H9 (cell line): ENCODE measurements around the gene MYLK. TPM values are rescaled to one million over a fixed set of nuclear protein-coding genes. Genes with fewer than 3 reads are reported as not detected.

Experiments used
- DNase-seq: peaks from one replicate; pipeline ENCODE4 v3.0.0-alpha.2; 2017
- H2AFZ ChIP-seq: one replicate; pipeline ENCODE4 v1.6.1; 2013; ENCODE audit warnings: mild to moderate bottlenecking, low read length, control low read depth, moderate library complexity
- H2AK5ac ChIP-seq: 2 replicates; pipeline ENCODE4 v1.6.1; 2013; ENCODE audit warnings: low read length, control low read depth, mixed read lengths; ENCODE audit not compliant: insufficient read length
- H2BK120ac ChIP-seq: one replicate; pipeline ENCODE4 v1.6.1; 2013; ENCODE audit warnings: low read depth, mild to moderate bottlenecking, low read length, control low read depth, inconsistent platforms; ENCODE audit not compliant: poor library complexity, severe bottlenecking
- H2BK12ac ChIP-seq: 2 replicates; pipeline ENCODE4 v1.6.1; 2013; ENCODE audit warnings: low read length, control low read depth, mixed read lengths, low read depth; ENCODE audit not compliant: insufficient read length
- H2BK15ac ChIP-seq: 2 replicates; pipeline ENCODE4 v1.6.1; 2013; ENCODE audit warnings: low read depth, low read length, control low read depth
- H2BK20ac ChIP-seq: one replicate; pipeline ENCODE4 v1.6.1; 2013; ENCODE audit warnings: low read depth, mild to moderate bottlenecking, low read length, control low read depth, inconsistent platforms; ENCODE audit not compliant: poor library complexity, severe bottlenecking
- H2BK5ac ChIP-seq: 2 replicates; pipeline ENCODE4 v1.6.1; 2013; ENCODE audit warnings: low read length, control low read depth, mixed read lengths; ENCODE audit not compliant: insufficient read length
- H3K14ac ChIP-seq: 2 replicates; pipeline ENCODE4 v1.6.1; 2013; ENCODE audit warnings: low read length, control low read depth; ENCODE audit not compliant: insufficient read depth
- H3K18ac ChIP-seq: 2 replicates; pipeline ENCODE4 v1.6.1; 2013; ENCODE audit warnings: low read depth, mild to moderate bottlenecking, mixed read lengths, low read length, control low read depth; ENCODE audit not compliant: insufficient read length
- H3K23ac ChIP-seq: 2 replicates; pipeline ENCODE4 v1.6.1; 2013; ENCODE audit warnings: low read length, control low read depth, mixed read lengths, low read depth; ENCODE audit not compliant: insufficient read length
- H3K23me2 ChIP-seq: 2 replicates; pipeline ENCODE4 v1.6.1; 2013; ENCODE audit warnings: low read depth, mild to moderate bottlenecking, mixed read lengths, low read length, control low read depth; ENCODE audit not compliant: insufficient read length, poor library complexity, severe bottlenecking
- H3K27ac ChIP-seq: 2 replicates; pipeline ENCODE4 v1.5.1; 2013; ENCODE audit warnings: low read length, control low read depth, mixed read lengths, low read depth; ENCODE audit not compliant: insufficient read length
- H3K27me3 ChIP-seq: 2 replicates; pipeline ENCODE4 v1.6.1; 2013; ENCODE audit warnings: low read length, control low read depth, inconsistent platforms; ENCODE audit not compliant: insufficient read depth
- H3K4ac ChIP-seq: 2 replicates; pipeline ENCODE4 v1.6.1; 2013; ENCODE audit warnings: low read depth, mild to moderate bottlenecking, control low read depth, inconsistent platforms, low read length, moderate library complexity
- H3K4me1 ChIP-seq: 2 replicates; pipeline ENCODE4 v1.6.1; 2013; ENCODE audit warnings: low read length, control low read depth, inconsistent platforms; ENCODE audit not compliant: insufficient read depth
- H3K4me2 ChIP-seq: 2 replicates; pipeline ENCODE4 v1.6.1; 2013; ENCODE audit warnings: low read length, control low read depth, mixed read lengths; ENCODE audit not compliant: insufficient read length, insufficient read depth
- H3K56ac ChIP-seq: 2 replicates; pipeline ENCODE4 v1.6.1; 2013; ENCODE audit warnings: low read depth, mild to moderate bottlenecking, mixed read lengths, low read length, control low read depth; ENCODE audit not compliant: insufficient read length
- H3K79me1 ChIP-seq: 2 replicates; pipeline ENCODE4 v1.6.1; 2013; ENCODE audit warnings: low read depth, mild to moderate bottlenecking, moderate library complexity, low read length, control low read depth, inconsistent platforms; ENCODE audit not compliant: insufficient read depth, poor library complexity, severe bottlenecking
- H3K79me2 ChIP-seq: 2 replicates; pipeline ENCODE4 v1.6.1; 2013; ENCODE audit warnings: low read length, control low read depth, inconsistent platforms; ENCODE audit not compliant: insufficient read depth
- H3K9ac ChIP-seq: 2 replicates; pipeline ENCODE4 v1.6.1; 2013; ENCODE audit warnings: low read length, control low read depth, mixed read lengths; ENCODE audit not compliant: insufficient read length; ENCODE audit errors: extremely low read depth
- H3K9me3 ChIP-seq: one replicate; pipeline ENCODE4 v1.6.1; 2013; ENCODE audit warnings: low read depth, low read length, inconsistent platforms; ENCODE audit not compliant: control insufficient read depth
- H3T11ph ChIP-seq: one replicate; pipeline ENCODE4 v1.6.1; 2013; ENCODE audit warnings: mild to moderate bottlenecking, low read length, control low read depth, inconsistent platforms
- H4K20me1 ChIP-seq: one replicate; pipeline ENCODE4 v1.6.1; 2013; ENCODE audit not compliant: control insufficient read depth, insufficient read length, insufficient read depth
- H4K5ac ChIP-seq: 2 replicates; pipeline ENCODE4 v1.6.1; 2013; ENCODE audit warnings: low read depth, mild to moderate bottlenecking, mixed read lengths, low read length, control low read depth; ENCODE audit not compliant: insufficient read length
- H4K8ac ChIP-seq: replicated peaks from 2 replicates; pipeline ENCODE4 v1.6.1; 2013; ENCODE audit warnings: low read length, control low read depth, mixed read lengths, low read depth; ENCODE audit not compliant: insufficient read length
- H4K91ac ChIP-seq: 2 replicates; pipeline ENCODE4 v1.6.1; 2013; ENCODE audit warnings: low read depth, mild to moderate bottlenecking, moderate library complexity, mixed read lengths, low read length, control low read depth; ENCODE audit not compliant: insufficient read length
- H3K27ac Mint-ChIP-seq, 3 experiments: 2 replicates in 2 of 3; 3 replicates in 1 of 3; pipeline ENCODE4 v1.8.0; 2020 to 2021; ENCODE audit warnings: mixed read lengths in 3 of 3, mild to moderate bottlenecking in 1 of 3, moderate library complexity in 1 of 3
- H3K27me3 Mint-ChIP-seq: 2 replicates; pipeline ENCODE4 v1.8.0; 2021; ENCODE audit warnings: low read depth, mild to moderate bottlenecking, moderate library complexity, mixed read lengths
- H3K36me3 Mint-ChIP-seq, 3 experiments: 2 replicates in 2 of 3; 3 replicates in 1 of 3; pipeline ENCODE4 v1.8.0; 2020 to 2021; ENCODE audit warnings: low read depth in 3 of 3, mixed read lengths in 3 of 3; ENCODE audit not compliant: insufficient read depth in 1 of 3
- H3K4me1 Mint-ChIP-seq, 2 experiments: 2 replicates each; pipeline ENCODE4 v1.8.0; 2020; ENCODE audit warnings: mixed read lengths in 2 of 2
- H3K4me3 Mint-ChIP-seq, 2 experiments: 2 replicates in 1 of 2; 3 replicates in 1 of 2; pipeline ENCODE4 v1.8.0; 2020 to 2021; ENCODE audit warnings: mild to moderate bottlenecking in 2 of 2, mixed read lengths in 2 of 2, moderate library complexity in 1 of 2
- H3K9me3 Mint-ChIP-seq, 2 experiments: 2 replicates in 1 of 2; 3 replicates in 1 of 2; pipeline ENCODE4 v1.8.0; 2020; ENCODE audit warnings: mild to moderate bottlenecking in 2 of 2, mixed read lengths in 2 of 2, moderate library complexity in 1 of 2
- CTCF ChIP-seq: fragments of 200-600 bp; sonication (generic); conservative IDR thresholded peaks from 3 replicates; pipeline ENCODE4 v1.8.0; 2021; ENCODE audit warnings: antibody characterized with exemption, mild to moderate bottlenecking
- WGBS: extraction: QIAGEN DNeasy Blood & Tissue Kit; methylation state at CpG from one replicate; pipeline ENCODE4 v1.1.7; 2013; ENCODE audit warnings: missing lambda C conversion rate, low lambda C conversion rate, mixed read lengths; ENCODE audit not compliant: insufficient read length; ENCODE audit errors: extremely low coverage; 5-methylcytosine and 5-hydroxymethylcytosine counted together
- total RNA-seq: library from RNA; stranded (reverse); gene quantifications from 2 replicates; pipeline ENCODE4 v1.2.1, GENCODE V29; 2021

MYLK gene
- total RNA-seq, 1 experiment from 2014 or later, result 10.1 TPM

- Histone ChIP-seq H3K56ac (no peak overlapping the region), H4K5ac (no peak overlapping the region), H2BK15ac (no peak overlapping the region), H3K79me2 (no peaks in the 10 kb centered on the region), H3K18ac (no peak overlapping the region), H3K4me2 (no peak overlapping the region), H3K9me3 (no peaks in the 10 kb centered on the region), H3T11ph (no peak overlapping the region), H2AFZ (no peak overlapping the region), H3K79me1 (no peaks in the 10 kb centered on the region), H4K8ac (no peak overlapping the region), H2BK120ac (no peak overlapping the region), H3K23ac (no peak overlapping the region), H2AK5ac (no peak overlapping the region), H3K14ac (no peak overlapping the region), H3K27ac (no peak overlapping the region), H2BK5ac (no peak overlapping the region), H4K20me1 (no peaks in the 10 kb centered on the region), H2BK12ac (no peak overlapping the region), H3K4ac (no peak overlapping the region), H2BK20ac (no peak overlapping the region), H3K4me1 (no peaks in the 10 kb centered on the region), H3K9ac (no peak overlapping the region), H3K27me3 (no peaks in the 10 kb centered on the region), H3K23me2 (no peaks in the 10 kb centered on the region), H4K91ac (no peak overlapping the region)
- Mint-ChIP-seq H3K27ac (no peak overlapping the region), H3K27me3 (no peaks in the 10 kb centered on the region), H3K4me1 (peaks cover 13 to 17% of the 10 kb centered on the region in 2 experiments), H3K9me3 (no peaks in the 10 kb centered on the region), H3K36me3 (no peaks in the 10 kb centered on the region), H3K4me3 (no peak overlapping the region)
- no CpG with 5 or more reads among the region's 4 CpGs for WGBS
- TF ChIP-seq CTCF, result no peak
- no peak for DNase-seq
These were observed 167.7 kb downstream of the MYLK start for GRCh38 chr3:123716411-123716810.
